ENCODE measurements around the gene MYO9A. TPM values are rescaled to one million over a fixed set of nuclear protein-coding genes. Genes with fewer than 3 reads are reported as not detected.

The MYO9A gene
- polyA plus RNA-seq, 3 donors = 3.9 to 6.6 (median 5.0) TPM

GRCh38 chr15:72153269-72154000 is 35.5 kb upstream of the MYO9A start:
- Histone ChIP-seq H3K79me2 (ENCODE audit: insufficient read depth, low read length) (no peaks in the 10 kb centered on the region), H3K27ac (ENCODE audit: low read depth in 1 of 2, low read length in 2 of 2) (no peak overlapping the region), H2AFZ (ENCODE audit: insufficient read depth, low read depth, low read length, poor library complexity, severe bottlenecking) (no peak overlapping the region), H3K4me3 (replicated peaks in 1 of 3; ENCODE audit: low read depth in 2 of 3, low read length in 3 of 3) (no peak overlapping the region), H3K36me3 (replicated peaks in 1 of 2; ENCODE audit: control insufficient read depth in 1 of 2, insufficient read depth in 2 of 2, low read length in 2 of 2) (no peaks in the 10 kb centered on the region), H3K4me2 (replicated peaks; ENCODE audit: extremely low read depth, low read length, poor library complexity, severe bottlenecking) (no peak overlapping the region), H3K9ac (ENCODE audit: insufficient read depth, low read length, poor library complexity, severe bottlenecking) (no peak overlapping the region), H3K9me3 (replicated peaks in 1 of 2; ENCODE audit: control insufficient read depth in 1 of 2, insufficient read depth in 1 of 2, low read length in 2 of 2) (no peaks in the 10 kb centered on the region), H3K4me1 (ENCODE audit: control insufficient read depth in 1 of 2, insufficient read depth in 2 of 2, low read length in 2 of 2) (peaks cover 20 to 23% of the 10 kb centered on the region in 2 donors), H4K20me1 (ENCODE audit: insufficient read depth, low read length) (no peaks in the 10 kb centered on the region), H3K27me3 (ENCODE audit: control insufficient read depth in 2 of 2, insufficient read depth in 2 of 2, low read length in 2 of 2) (no peaks in the 10 kb centered on the region)
- H3K9me3 Mint-ChIP-seq = no peaks in the 10 kb centered on the region
- H3K27me3 Mint-ChIP-seq (ENCODE audit: low read depth in 3 of 3) = peaks cover 1 to 8% (median 3%) of the 10 kb centered on the region in 3 donors
- no peak for DNase-seq
- peaks cover 23% of the 10 kb centered on the region for H3K4me1 Mint-ChIP-seq
- no peaks in the 10 kb centered on the region for H3K36me3 Mint-ChIP-seq
- no peak overlapping the region for H3K4me3 Mint-ChIP-seq
- WGBS (ENCODE audit: insufficient coverage) = 100% methylated on average over 2 of the region's 5 CpGs
- H3K27ac Mint-ChIP-seq = no peak overlapping the region
- intact Hi-C loops (cut with micrococcal nuclease) = loop anchor here in 1 of 2 donors (10.0 kb wide), 1 partner anchor 409 kb away; no protein-coding TSS in a partner anchor
- no peak for TF ChIP-seq CTCF (IDR thresholded peaks at IDR 0.05)

GRCh38 chr15:72147418-72147817 is 29.5 kb upstream of the MYO9A start:
- no peak overlapping the region for H3K4me3 ChIP-seq (replicated peaks in 1 of 3; ENCODE audit: low read depth in 2 of 3, low read length in 3 of 3)
- Mint-ChIP-seq H3K27ac (peak overlapping the region in 1 of 7 donors; percentile 31), H3K4me3 (no peak overlapping the region), H3K4me1 (peaks cover 13% of the 10 kb centered on the region), H3K27me3 (ENCODE audit: low read depth in 3 of 3) (no peaks in the 10 kb centered on the region), H3K36me3 (no peaks in the 10 kb centered on the region), H3K9me3 (no peaks in the 10 kb centered on the region)
- DNase-seq = peak in 1 of 3 donors; percentile 26
- peak overlapping the region; percentile 10 for H2AFZ ChIP-seq (ENCODE audit: insufficient read depth, low read depth, low read length, poor library complexity, severe bottlenecking)
- TF ChIP-seq CTCF (IDR thresholded peaks at IDR 0.05) = no peak
- H3K27me3 ChIP-seq (ENCODE audit: control insufficient read depth in 2 of 2, insufficient read depth in 2 of 2, low read length in 2 of 2) = no peaks in the 10 kb centered on the region
- no CpG with 5 or more reads among the region's 2 CpGs for WGBS (ENCODE audit: insufficient coverage)
- H3K79me2 ChIP-seq (ENCODE audit: insufficient read depth, low read length) = no peaks in the 10 kb centered on the region
- H3K27ac ChIP-seq (ENCODE audit: low read depth in 1 of 2, low read length in 2 of 2) = no peak overlapping the region
- H3K9ac ChIP-seq (ENCODE audit: insufficient read depth, low read length, poor library complexity, severe bottlenecking) = no peak overlapping the region
- H3K4me2 ChIP-seq (replicated peaks; ENCODE audit: extremely low read depth, low read length, poor library complexity, severe bottlenecking) = no peak overlapping the region
- peaks cover 11 to 12% of the 10 kb centered on the region in 2 donors for H3K4me1 ChIP-seq (ENCODE audit: control insufficient read depth in 1 of 2, insufficient read depth in 2 of 2, low read length in 2 of 2)
- no peaks in the 10 kb centered on the region for H3K9me3 ChIP-seq (replicated peaks in 1 of 2; ENCODE audit: control insufficient read depth in 1 of 2, insufficient read depth in 1 of 2, low read length in 2 of 2)
- H3K36me3 ChIP-seq (replicated peaks in 1 of 2; ENCODE audit: control insufficient read depth in 1 of 2, insufficient read depth in 2 of 2, low read length in 2 of 2) = no peaks in the 10 kb centered on the region
- intact Hi-C loops (cut with micrococcal nuclease) = no loop called here
- no peaks in the 10 kb centered on the region for H4K20me1 ChIP-seq (ENCODE audit: insufficient read depth, low read length)
